ENCODE data around the gene GUCA2A.

GUCA2A gene

GRCh38 chr1:42153624-42154023 is 10.9 kb downstream of the GUCA2A start:
- no peak for DNase-seq (ENCODE audit: low read depth)

DNA sequence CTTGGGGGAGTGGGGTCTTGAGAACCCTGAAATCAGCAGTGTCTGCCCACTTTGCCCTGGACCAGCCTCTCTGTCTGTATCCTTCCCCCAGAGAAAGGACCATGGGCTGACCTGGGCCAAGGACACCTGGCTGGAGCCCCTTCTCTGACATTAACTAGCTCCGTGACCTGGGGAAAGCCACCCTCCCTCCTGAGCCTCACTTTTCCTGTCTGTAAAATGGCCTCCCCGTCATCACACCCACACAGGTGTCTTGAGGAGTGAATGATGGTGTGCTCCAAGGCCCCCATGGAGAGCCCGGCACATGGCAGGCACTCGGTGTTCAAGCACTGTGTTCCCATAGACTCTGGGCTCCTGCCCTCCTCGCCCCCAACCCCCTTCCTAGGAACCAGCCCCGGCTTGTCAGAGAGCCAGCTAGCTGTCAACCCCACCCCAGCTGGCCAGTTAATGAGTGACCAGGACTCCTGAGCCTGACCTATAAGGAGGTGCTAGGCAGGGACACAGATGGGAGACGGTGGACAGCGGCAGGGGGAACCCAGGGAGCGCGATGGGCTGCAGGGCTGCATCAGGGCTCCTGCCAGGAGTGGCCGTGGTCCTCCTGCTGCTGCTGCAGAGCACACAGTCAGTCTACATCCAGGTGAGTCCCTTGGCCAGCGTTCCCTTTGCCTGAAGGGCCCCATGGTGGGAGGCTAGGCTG is 11.5 kb downstream of the GUCA2A start, which contains the start of gene GUCA2B:
GUCA2B (plus strand) TSS at position 504 of the 694 bp plus-strand sequence; CDS start at position 545, 41 bp downstream.
- DNase-seq (ENCODE audit: low read depth): no peak

DNA sequence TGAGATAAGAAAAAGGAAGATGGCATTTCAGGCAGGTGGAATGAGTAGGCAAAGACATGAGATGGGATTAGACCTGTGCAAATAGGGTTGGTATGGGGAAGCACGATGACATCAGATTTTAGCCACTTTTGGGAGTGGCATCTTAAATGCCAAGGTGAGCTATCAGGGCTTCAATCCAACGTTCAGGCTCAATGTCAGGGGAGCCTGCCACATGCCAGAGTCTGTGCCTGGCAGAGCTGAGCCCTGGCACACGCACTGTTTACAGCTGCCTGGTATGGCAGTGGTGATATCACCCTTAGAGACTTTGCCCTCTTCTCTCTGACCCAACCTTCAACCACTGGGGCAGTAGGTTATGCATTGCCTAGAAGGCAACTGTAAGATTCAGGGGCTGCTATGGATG is 12.4 kb downstream of the GUCA2A start:
- DNase-seq (ENCODE audit: low read depth): no peak

DNA sequence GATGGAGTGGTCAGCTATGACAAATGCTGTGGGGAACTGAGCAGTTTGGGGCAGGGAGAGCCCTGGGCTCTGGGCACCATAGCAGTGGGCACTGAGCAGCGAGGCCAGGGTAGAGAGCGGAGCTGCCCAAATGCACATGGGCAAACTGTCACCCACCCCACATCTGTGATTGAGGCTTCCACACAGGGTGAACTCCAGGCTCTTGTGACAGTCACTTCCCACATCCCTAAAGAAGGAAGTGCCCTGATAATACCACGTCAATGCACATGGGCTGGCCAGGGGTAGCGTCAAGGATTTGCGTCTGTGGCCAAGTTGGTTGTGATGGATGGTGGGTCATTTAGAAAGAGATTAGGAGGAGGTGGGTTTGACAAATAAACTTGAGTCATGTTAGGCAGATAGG is 13.9 kb downstream of the GUCA2A start:
- DNase-seq (ENCODE audit: low read depth): no peak

DNA sequence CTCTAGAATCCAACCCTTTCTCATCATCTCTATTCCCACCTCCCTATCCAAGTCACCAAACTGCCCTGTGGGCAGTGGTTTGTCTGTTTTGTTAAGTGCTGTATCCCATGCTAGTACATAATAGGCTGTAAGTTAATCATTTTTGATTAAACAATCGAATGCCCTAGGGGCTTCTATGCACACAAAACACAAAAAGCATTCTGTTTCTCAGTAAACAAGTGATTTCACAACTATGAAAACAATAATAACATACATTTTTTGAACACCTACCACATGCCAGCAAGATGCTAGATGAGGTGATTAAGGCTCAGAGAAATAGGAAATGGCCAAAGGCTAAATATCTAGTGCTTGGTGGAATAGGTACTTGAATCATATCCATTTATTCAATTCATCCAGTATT is 16.4 kb downstream of the GUCA2A start:
- DNase-seq (ENCODE audit: low read depth): no peak

DNA sequence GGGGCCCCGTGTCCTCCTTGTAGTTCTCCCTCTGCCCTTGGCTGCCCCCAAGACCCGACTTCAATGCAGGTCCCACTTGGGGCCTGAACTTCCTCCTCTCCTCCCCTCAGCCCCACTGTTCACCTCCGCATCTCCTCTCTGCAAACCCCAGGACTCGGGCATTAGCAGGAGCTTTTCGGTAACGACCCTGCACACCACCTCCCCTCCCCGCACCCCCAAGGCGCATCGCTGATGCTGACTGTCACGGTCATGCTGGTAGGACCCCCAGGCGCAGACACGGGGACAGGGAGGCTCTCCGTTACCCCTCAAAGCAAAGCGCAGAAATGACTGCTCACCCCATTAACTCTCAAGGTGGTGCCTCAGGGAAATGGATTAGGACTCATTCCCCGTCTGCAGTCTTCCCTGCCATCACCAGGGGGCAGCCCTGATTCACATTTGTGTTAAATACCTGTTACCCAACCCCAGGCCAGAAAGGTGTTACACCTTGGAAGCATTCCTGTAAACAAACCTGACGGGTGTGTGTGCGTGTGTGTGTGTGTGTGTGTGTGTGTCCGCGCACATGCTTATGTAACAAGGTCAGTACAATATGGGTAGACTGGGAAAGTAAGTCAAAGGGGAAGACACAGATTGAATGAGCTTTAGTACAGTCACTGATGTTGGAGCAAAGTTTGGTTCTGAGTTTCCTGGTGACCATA is 17.8 kb downstream of the GUCA2A start:
- peak; percentile 5 for DNase-seq (ENCODE audit: low read depth)

GRCh38 chr1:42145764-42146625 is 18.6 kb downstream of the GUCA2A start:
- DNase-seq (ENCODE audit: low read depth): no peak

GRCh38 chr1:42145389-42145716 is 19.2 kb downstream of the GUCA2A start:
- no peak for DNase-seq (ENCODE audit: low read depth)

DNA sequence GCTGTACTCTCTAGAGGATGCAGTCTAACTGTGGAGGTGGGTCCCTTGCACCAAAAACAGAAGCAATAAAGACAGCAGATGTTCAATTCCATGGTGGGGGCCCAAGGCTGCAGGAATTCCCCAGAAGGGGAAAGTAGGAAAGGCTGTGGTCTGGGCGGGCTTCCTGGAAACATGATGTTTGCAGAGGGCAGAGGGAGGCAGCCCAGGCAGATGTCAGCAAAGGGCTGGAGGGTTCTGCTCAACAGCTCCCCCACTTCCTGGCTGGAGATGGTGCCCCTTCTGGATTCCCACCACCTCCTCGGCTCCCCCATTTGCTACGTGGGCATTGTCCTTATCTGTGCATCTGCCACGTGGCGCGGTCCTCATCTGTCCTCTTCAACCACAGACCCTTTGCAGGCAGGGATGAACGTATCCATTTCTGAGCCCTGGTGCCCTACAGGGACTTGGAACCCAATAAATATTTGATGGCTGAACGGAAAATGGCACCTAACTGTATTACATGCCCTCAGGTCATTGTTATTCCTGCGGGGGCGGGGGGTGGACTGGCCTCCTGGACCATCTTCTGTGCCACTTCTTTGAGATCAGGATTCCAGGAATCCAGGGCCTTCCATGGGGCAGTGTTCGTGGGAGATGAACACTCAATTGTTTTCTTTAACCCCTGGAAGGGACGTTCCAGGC is 19.7 kb downstream of the GUCA2A start:
- DNase-seq (ENCODE audit: low read depth): no peak

DNA sequence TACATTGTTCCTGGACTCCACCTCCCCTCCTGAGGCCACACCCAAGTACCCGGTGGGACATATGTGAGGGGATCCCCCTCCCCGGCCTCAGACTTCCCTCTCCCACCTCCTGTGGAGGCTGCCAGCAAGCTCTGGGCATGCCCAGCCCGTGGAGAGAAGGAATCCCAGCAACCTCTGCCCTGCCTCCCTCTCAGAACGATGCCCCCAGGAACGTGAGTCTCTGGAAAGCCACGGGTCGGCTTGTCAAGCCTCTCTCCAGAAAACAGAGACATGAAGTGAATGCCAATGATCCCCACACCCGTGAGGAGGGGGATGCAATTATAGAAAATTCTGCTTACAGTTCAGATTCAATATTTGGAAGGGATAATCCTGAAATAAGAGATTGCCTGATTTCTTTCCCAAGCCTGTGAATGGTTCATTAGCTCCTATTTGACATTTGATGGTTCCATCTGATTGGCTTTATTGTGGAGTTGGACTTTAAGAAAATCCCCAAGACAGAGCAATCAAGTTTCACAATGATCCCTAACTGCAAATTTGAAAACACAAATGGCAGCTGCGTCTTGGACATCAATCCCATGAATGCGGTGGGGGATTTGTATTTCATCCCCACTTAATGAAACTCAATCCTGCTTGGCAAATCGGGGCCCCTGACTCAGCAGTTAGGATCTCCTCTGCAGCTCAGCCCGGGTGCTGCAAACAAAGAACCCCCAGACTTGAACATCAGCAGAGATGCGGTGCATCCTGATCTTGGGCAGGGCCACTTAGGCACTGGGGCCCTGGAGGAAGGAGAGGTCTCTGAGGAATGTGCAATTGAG is 20.4 kb downstream of the GUCA2A start:
- no peak for DNase-seq (ENCODE audit: low read depth)

DNA sequence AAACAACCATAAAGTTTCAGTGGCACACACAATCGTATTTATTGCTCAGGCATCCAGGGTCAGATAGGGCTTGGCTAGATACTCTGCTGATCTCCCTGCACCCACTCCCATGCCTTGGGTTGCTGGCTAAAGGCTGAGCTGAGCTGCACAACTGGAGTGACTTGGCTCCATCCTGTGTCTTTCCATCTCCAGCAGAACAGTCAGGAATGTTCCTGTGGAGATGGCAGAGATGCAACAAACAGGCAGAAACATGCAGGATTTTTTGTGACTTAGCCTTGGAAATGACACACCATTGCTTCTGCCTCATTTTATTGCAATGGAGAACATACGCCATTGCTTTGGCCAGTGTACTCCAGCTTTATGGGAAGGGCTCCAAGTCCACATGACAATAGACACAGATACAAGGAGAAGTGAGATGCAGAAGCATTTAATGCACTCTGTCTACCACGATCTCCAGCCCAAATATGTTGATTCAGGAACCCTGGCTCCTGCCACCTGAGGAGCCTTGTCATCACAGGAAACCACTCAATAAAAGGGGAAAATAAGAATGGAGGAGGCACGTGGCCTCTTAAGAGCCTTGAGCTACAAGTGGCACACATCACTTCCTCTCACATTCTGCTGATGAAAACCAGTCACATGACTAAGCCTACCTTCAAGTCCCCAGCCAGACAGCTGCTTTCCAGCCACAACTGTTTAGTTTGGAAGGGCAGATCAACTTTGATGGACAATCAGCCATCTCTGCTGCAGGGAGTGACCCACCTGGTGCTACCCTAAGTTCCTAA is 21.5 kb downstream of the GUCA2A start:
- DNase-seq (ENCODE audit: low read depth): no peak

GRCh38 chr1:42141978-42142377 is 22.6 kb downstream of the GUCA2A start:
- no peak for DNase-seq (ENCODE audit: low read depth)

GRCh38 chr1:42140191-42140590 is 24.4 kb downstream of the GUCA2A start:
- no peak for DNase-seq (ENCODE audit: low read depth)

DNA sequence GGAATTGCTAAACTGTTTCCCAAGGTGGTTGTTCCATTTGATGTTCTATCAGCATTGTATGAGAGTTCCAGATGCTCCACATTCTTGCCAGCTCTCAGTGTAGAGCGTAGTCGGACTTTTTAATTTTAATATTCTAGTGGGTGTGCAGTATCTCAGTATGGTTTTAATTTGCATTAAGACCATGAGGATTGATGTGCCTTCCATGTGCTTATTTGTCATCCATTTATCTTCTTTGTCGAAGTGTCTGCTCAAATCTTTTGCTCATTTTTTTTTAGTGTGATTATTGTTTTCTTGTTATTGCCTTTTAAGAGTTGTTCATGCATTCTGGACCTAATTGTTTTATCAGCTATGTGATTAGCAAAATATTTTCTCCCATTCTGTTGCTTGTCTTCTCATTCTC is 25.1 kb downstream of the GUCA2A start:
- no peak for DNase-seq (ENCODE audit: low read depth)

GRCh38 chr1:42138586-42138985 is 26.0 kb downstream of the GUCA2A start:
- no peak for DNase-seq (ENCODE audit: low read depth)

DNA sequence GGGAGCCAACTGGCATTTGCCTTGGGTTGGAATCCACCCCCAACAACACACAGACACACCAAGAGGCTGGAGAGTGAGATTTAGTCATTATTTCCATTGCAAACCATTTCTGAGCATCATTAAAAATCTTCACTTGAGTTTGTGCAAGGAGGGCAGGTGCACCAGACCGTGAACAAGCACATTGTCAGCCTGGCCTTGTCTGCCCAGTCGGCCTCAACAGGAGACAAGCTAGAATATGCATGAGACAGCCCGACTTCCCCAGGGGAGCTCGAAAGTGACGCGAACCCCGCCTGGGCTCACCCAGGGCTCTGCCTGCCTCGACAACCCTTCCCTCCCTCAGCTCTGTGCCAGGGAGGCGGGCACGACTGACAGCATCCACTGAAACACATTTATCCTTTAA is 26.8 kb downstream of the GUCA2A start:
- DNase-seq (ENCODE audit: low read depth): no peak

GRCh38 chr1:42136466-42136865 is 28.1 kb downstream of the GUCA2A start:
- no peak for DNase-seq (ENCODE audit: low read depth)

- DNase-seq (ENCODE audit: low read depth): no peak
These were observed 29.1 kb downstream of the GUCA2A start for GRCh38 chr1:42135426-42135825.

DNA sequence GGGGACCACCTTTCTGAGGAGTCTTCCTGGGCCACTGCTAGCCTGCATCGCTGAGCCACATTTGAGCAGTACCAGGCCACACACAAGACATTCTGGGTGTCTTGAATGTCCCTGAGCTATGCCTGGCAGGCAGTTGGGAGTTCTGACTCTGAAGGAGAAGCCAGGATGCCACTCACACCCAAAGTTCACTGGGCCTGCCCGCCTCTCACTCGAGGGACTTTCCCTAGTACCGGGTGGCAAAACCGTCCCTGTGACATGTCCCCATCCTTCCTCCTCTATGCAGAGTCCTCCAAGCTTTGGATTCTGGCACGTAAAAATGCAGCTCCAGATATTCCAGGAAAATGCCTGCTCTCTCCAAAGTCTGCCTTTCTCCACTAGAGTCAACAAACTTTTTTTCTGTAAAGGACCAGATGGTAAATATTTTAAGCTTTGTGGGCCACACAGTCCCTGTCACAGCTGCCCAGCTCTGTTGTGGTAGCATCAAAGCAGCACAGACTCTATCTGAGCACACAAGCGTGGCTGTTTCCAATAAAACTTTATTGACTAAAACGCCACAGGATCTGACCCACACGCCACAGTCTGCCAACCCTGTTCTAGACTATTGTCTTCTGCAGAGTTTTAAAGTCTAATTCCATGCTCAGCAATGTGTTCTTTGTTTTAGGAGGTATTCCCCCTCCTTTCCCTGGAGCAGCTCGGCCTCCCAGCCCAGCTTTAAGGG is 30.6 kb downstream of the GUCA2A start:
- DNase-seq (ENCODE audit: low read depth): no peak

DNA sequence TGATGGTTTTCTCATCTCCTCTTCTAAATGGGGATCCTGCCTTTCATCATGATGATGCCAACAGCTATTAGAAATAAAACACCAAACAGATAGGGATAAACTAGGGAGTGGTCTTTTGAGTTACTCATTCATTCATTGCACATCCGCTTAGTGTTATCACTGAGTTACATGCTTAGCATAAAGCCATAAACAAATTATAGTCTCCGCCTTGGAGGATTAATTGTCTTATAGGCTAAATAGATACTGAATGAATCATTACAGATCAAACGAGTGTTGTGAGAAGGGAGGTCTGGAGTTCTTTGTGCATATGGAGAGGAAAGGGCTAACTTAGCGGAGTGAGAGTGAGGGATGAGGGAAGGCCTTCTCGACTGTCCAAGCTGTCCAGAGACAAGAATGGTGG is 31.2 kb downstream of the GUCA2A start:
- no peak for DNase-seq (ENCODE audit: low read depth)

Measured in GM04503 (cell line).